Hepatocyte (in vitro differentiated cells): Measurements from ENCODE around the gene ORM1. TPM values are rescaled to one million over a fixed set of nuclear protein-coding genes. Genes with fewer than 3 reads are reported as not detected.

Experiments used
- DNase-seq: peaks from one replicate; pipeline ENCODE4 v3.0.0-alpha.2; 2016; ENCODE audit warnings: low spot score
- H2AFZ ChIP-seq: fragments of 200-600 bp; sonication (generic); 2 replicates; pipeline ENCODE4 v1.6.0; 2016; ENCODE audit warnings: antibody characterized with exemption, mild to moderate bottlenecking
- H3K27ac ChIP-seq: fragments of 200-600 bp; sonication (generic); 2 replicates; pipeline ENCODE4 v1.5.1; 2016; ENCODE audit warnings: mild to moderate bottlenecking
- H3K27me3 ChIP-seq: fragments of 200-600 bp; sonication (generic); 2 replicates; pipeline ENCODE4 v1.6.1; 2016
- H3K36me3 ChIP-seq: fragments of 200-600 bp; sonication (generic); replicated peaks from 2 replicates; pipeline ENCODE4 v1.5.1; 2016; ENCODE audit warnings: low read depth; ENCODE audit not compliant: insufficient read depth
- H3K4me1 ChIP-seq: fragments of 200-600 bp; sonication (generic); 2 replicates; pipeline ENCODE4 v1.5.1; 2016; ENCODE audit warnings: mild to moderate bottlenecking, moderate library complexity; ENCODE audit not compliant: insufficient read depth
- H3K4me2 ChIP-seq: fragments of 200-600 bp; sonication (generic); 2 replicates; pipeline ENCODE4 v1.6.0; 2016
- H3K4me3 ChIP-seq: fragments of 200-600 bp; sonication (generic); 2 replicates; pipeline ENCODE4 v1.5.1; 2016; ENCODE audit warnings: mild to moderate bottlenecking
- H3K79me2 ChIP-seq: fragments of 200-600 bp; sonication (generic); 2 replicates; pipeline ENCODE4 v1.6.0; 2017; ENCODE audit warnings: mild to moderate bottlenecking
- H3K9me2 ChIP-seq: fragments of 200-600 bp; sonication (generic); replicated peaks from 2 replicates; pipeline ENCODE4 v1.6.0; 2017; ENCODE audit warnings: mild to moderate bottlenecking; ENCODE audit not compliant: insufficient read depth
- H3K9me3 ChIP-seq: fragments of 200-600 bp; sonication (generic); 2 replicates; pipeline ENCODE4 v1.5.1; 2016; ENCODE audit warnings: low read depth, mild to moderate bottlenecking
- H4K20me1 ChIP-seq: fragments of 200-600 bp; sonication (generic); 2 replicates; pipeline ENCODE4 v1.6.0; 2016; ENCODE audit warnings: mild to moderate bottlenecking; ENCODE audit not compliant: insufficient read depth, poor library complexity, severe bottlenecking
- CTCF ChIP-seq: fragments of 200-600 bp; sonication (generic); IDR thresholded peaks from 2 replicates; pipeline ENCODE4 v1.5.1; 2016; ENCODE audit warnings: antibody characterized with exemption, mild to moderate bottlenecking; ENCODE audit not compliant: poor library complexity
- EZH2 ChIP-seq: fragments of 200-600 bp; sonication (generic); IDR thresholded peaks from 2 replicates; pipeline ENCODE4 v1.6.1; 2016; ENCODE audit warnings: antibody characterized with exemption, mild to moderate bottlenecking, borderline replicate concordance
- EZH2phosphoT487 ChIP-seq: fragments of 200-600 bp; sonication (generic); IDR thresholded peaks from one replicate; pipeline ENCODE4 v1.6.1; 2018; ENCODE audit warnings: antibody characterized with exemption, mild to moderate bottlenecking, low read depth, moderate library complexity; ENCODE audit not compliant: unreplicated experiment, severe bottlenecking
- WGBS: methylation state at CpG from one replicate; pipeline ENCODE4 v1.1.6; 2016; ENCODE audit warnings: low lambda C conversion rate; ENCODE audit errors: missing lambda C conversion rate; 5-methylcytosine and 5-hydroxymethylcytosine counted together
- polyA plus RNA-seq: library from polyadenylated mRNA; unstranded; fragments of >200 nt; fragmentation: Nextera tagmentation; extraction: Ambion mirVana; gene quantifications from 2 replicates; pipeline ENCODE4 v1.2.1, GENCODE V29; 2016
- total RNA-seq: library from RNA; depleted of rRNA; stranded (reverse); fragments of >200 nt; gene quantifications from 2 replicates; pipeline ENCODE4 v1.2.3, GENCODE V29; 2014

ORM1 gene
- total and polyA plus RNA-seq, 2 experiments from 2014 or later: 472 to 976 TPM

GRCh38 chr9:114302727-114303126 is 20.2 kb upstream of the ORM1 start:
- Histone ChIP-seq H4K20me1 (no peaks in the 10 kb centered on the region), H3K79me2 (no peaks in the 10 kb centered on the region), H3K9me3 (no peaks in the 10 kb centered on the region), H3K36me3 (no peaks in the 10 kb centered on the region), H3K27ac (no peak overlapping the region), H3K4me3 (no peak overlapping the region), H3K4me1 (no peaks in the 10 kb centered on the region), H3K4me2 (no peak overlapping the region), H3K27me3 (no peaks in the 10 kb centered on the region), H2AFZ (no peak overlapping the region), H3K9me2 (no peaks in the 10 kb centered on the region)
- DNase-seq: no peak
- WGBS: 88% methylated on average over 6 of the region's 6 CpGs
- TF ChIP-seq EZH2phosphoT487 (no peak), CTCF (no peak), EZH2 (no peak)

GRCh38 chr9:114303571-114303970 is 19.3 kb upstream of the ORM1 start:
- no peak overlapping the region for H2AFZ ChIP-seq
- H3K27ac ChIP-seq: no peak overlapping the region
- no peaks in the 10 kb centered on the region for H3K9me3 ChIP-seq
- H4K20me1 ChIP-seq: no peaks in the 10 kb centered on the region
- no peak overlapping the region for H3K4me3 ChIP-seq
- no peaks in the 10 kb centered on the region for H3K27me3 ChIP-seq
- no peak overlapping the region for H3K4me2 ChIP-seq
- no peaks in the 10 kb centered on the region for H3K4me1 ChIP-seq
- H3K36me3 ChIP-seq: no peaks in the 10 kb centered on the region
- no peaks in the 10 kb centered on the region for H3K9me2 ChIP-seq
- DNase-seq: no peak
- WGBS: 76% methylated on average over 5 of the region's 5 CpGs
- H3K79me2 ChIP-seq: no peaks in the 10 kb centered on the region
- TF ChIP-seq EZH2: no peak
- no peak for TF ChIP-seq EZH2phosphoT487
- TF ChIP-seq CTCF: no peak

GRCh38 chr9:114303977-114304376 is 18.9 kb upstream of the ORM1 start:
- H3K4me1 ChIP-seq: no peaks in the 10 kb centered on the region
- no peak overlapping the region for H3K4me2 ChIP-seq
- H3K79me2 ChIP-seq: no peaks in the 10 kb centered on the region
- peak; percentile 3 for DNase-seq
- 95% methylated on average over 4 of the region's 4 CpGs for WGBS
- H4K20me1 ChIP-seq: no peaks in the 10 kb centered on the region
- no peaks in the 10 kb centered on the region for H3K9me3 ChIP-seq
- H3K36me3 ChIP-seq: no peaks in the 10 kb centered on the region
- no peaks in the 10 kb centered on the region for H3K27me3 ChIP-seq
- no peak overlapping the region for H2AFZ ChIP-seq
- TF ChIP-seq CTCF (no peak), EZH2phosphoT487 (no peak), EZH2 (no peak)
- no peak overlapping the region for H3K27ac ChIP-seq
- H3K9me2 ChIP-seq: no peaks in the 10 kb centered on the region
- no peak overlapping the region for H3K4me3 ChIP-seq
